Measurements from ENCODE around the gene SRGN.

Gene SRGN

DNA sequence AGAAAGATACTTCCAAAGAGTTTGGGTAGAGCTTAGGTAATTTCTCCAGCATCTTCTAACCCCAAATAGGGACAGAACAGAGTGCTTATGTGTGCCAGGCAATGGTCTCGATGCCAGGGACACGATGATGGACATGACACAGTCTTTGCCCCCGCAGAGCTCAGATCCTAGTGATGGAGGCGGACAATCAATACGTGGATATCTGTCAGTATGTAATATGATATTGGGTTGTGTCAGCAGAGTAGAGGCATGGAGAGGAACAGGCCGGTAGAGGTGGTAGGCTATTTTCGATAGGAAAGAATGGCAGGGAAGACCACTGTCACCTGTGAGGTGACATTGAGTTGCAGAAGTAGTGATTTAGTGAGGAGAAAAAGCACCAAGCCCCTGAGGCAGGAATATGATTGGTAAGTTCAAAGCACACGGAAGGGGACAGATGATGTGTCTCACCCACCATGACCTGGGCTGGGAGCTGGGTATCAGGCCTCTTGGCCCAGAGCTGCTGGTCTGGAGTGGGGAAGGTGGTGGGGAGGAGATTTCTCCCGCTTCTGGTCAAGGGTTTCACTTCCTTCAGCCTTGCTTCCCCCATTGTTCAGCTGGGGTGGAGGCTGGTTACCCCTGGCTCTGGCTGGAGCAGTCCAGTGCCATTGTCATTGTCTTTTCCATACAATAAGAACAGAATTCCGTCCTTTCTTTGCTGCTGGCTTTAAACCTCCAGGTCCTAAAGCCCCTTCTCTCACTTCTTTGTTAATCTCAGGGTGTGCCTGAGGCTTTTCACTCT lies 36.0 kb upstream of the SRGN start:
- TF ChIP-seq TAF1 (IDR thresholded peaks at IDR 0.05; ENCODE audit: low read depth) (no peak), TCF12 (IDR thresholded peaks at IDR 0.05; ENCODE audit: low read depth) (no peak), EGR1 (IDR thresholded peaks at IDR 0.05) (no peak), FOXM1 (IDR thresholded peaks at IDR 0.05; ENCODE audit: borderline replicate concordance, low read depth) (no peak), CEBPB (IDR thresholded peaks at IDR 0.05) (no peak), ZBTB7A (IDR thresholded peaks at IDR 0.05; ENCODE audit: low read depth) (no peak), NFIC (IDR thresholded peaks at IDR 0.05) (no peak), TEAD4 (IDR thresholded peaks at IDR 0.05) (no peak), CREB1 (IDR thresholded peaks at IDR 0.05; ENCODE audit: low read depth) (no peak), YY1 (IDR thresholded peaks at IDR 0.05; ENCODE audit: low read depth) (no peak), EP300 (IDR thresholded peaks at IDR 0.05; ENCODE audit: borderline replicate concordance) (no peak), RAD21 (IDR thresholded peaks at IDR 0.05; ENCODE audit: low read depth) (no peak)
- TF ChIP-seq, protein P1, sequence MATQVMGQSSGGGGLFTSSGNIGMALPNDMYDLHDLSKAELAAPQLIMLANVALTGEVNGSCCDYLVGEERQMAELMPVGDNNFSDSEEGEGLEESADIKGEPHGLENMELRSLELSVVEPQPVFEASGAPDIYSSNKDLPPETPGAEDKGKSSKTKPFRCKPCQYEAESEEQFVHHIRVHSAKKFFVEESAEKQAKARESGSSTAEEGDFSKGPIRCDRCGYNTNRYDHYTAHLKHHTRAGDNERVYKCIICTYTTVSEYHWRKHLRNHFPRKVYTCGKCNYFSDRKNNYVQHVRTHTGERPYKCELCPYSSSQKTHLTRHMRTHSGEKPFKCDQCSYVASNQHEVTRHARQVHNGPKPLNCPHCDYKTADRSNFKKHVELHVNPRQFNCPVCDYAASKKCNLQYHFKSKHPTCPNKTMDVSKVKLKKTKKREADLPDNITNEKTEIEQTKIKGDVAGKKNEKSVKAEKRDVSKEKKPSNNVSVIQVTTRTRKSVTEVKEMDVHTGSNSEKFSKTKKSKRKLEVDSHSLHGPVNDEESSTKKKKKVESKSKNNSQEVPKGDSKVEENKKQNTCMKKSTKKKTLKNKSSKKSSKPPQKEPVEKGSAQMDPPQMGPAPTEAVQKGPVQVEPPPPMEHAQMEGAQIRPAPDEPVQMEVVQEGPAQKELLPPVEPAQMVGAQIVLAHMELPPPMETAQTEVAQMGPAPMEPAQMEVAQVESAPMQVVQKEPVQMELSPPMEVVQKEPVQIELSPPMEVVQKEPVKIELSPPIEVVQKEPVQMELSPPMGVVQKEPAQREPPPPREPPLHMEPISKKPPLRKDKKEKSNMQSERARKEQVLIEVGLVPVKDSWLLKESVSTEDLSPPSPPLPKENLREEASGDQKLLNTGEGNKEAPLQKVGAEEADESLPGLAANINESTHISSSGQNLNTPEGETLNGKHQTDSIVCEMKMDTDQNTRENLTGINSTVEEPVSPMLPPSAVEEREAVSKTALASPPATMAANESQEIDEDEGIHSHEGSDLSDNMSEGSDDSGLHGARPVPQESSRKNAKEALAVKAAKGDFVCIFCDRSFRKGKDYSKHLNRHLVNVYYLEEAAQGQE (IDR thresholded peaks at IDR 0.05; ENCODE audit: low read depth): no peak
- TF ChIP-seq, protein P2, sequence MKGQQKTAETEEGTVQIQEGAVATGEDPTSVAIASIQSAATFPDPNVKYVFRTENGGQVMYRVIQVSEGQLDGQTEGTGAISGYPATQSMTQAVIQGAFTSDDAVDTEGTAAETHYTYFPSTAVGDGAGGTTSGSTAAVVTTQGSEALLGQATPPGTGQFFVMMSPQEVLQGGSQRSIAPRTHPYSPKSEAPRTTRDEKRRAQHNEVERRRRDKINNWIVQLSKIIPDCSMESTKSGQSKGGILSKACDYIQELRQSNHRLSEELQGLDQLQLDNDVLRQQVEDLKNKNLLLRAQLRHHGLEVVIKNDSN (IDR thresholded peaks at IDR 0.05): no peak
- TF ChIP-seq, protein P3, sequence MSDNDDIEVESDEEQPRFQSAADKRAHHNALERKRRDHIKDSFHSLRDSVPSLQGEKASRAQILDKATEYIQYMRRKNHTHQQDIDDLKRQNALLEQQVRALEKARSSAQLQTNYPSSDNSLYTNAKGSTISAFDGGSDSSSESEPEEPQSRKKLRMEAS (IDR thresholded peaks at IDR 0.05): no peak

DNA sequence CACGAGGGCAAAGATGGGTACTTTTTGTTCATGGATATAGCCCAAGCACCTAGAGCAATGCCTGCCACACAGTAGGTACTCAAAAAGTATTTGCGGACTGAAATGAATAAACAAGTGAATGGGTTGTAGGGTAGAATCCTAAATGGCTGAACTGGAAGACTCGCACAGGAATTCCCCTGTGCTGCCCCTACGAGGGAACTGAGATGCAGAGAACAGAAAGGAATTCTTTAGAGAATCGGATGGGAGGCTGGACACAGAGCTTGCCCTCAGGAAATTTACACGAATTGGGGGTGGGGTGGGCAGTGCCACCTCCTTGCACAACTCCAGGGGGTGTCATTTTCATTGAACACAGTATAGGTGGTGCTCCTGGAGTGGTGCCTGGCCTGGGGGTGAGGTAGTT lies 35.2 kb upstream of the SRGN start:
- TF ChIP-seq TAF1 (IDR thresholded peaks at IDR 0.05; ENCODE audit: low read depth) (no peak), FOXM1 (IDR thresholded peaks at IDR 0.05; ENCODE audit: borderline replicate concordance, low read depth) (no peak), CREB1 (IDR thresholded peaks at IDR 0.05; ENCODE audit: low read depth) (no peak), ZBTB7A (IDR thresholded peaks at IDR 0.05; ENCODE audit: low read depth) (no peak), NFIC (IDR thresholded peaks at IDR 0.05) (no peak), EP300 (IDR thresholded peaks at IDR 0.05; ENCODE audit: borderline replicate concordance) (no peak)

DNA sequence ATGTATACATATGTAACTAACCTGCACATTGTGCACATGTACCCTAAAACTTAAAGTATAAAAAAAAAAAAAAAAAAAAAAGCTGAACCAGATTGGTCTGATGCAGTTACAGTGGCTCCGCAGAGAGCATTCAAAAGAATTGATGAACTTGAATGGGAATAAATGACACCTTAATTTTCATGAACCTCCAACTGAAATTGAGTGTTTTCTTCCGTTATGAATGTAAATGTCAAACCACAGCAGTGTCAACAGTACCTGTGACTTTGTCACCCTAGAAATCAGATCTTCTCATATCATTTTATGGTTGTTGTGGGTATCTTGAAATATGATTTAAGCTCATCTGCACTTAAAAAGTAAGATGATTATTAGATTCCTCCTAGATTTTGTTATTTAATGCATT lies 32.7 kb upstream of the SRGN start:
- TF ChIP-seq CEBPB (IDR thresholded peaks at IDR 0.05): no peak
- TF ChIP-seq, protein P1 (IDR thresholded peaks at IDR 0.05; ENCODE audit: low read depth): no peak

DNA sequence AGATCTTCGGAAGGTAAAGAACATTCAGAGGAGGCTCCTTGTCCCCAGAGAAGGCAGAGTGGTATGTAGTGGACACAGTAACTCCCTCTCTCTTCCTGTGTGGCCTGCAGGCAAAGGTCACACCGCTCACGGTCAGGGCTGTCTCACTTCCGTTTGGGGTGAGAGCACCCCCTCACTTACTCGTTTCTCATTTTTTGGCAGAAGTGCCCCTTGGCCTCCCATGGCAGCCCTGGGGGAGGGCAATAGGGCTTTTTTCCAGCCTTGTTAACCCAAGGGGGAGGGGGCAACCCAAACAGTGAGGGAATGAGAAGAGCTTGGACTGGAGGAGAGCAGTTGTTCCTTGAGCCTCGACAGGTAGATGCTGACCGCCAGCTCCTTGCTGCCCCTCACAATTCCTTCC lies 31.8 kb upstream of the SRGN start:
- TF ChIP-seq CREB1 (IDR thresholded peaks at IDR 0.05; ENCODE audit: low read depth) (no peak), TAF1 (IDR thresholded peaks at IDR 0.05; ENCODE audit: low read depth) (no peak), YY1 (IDR thresholded peaks at IDR 0.05; ENCODE audit: low read depth) (no peak)
- TF ChIP-seq, protein P1 (IDR thresholded peaks at IDR 0.05; ENCODE audit: low read depth): no peak

DNA sequence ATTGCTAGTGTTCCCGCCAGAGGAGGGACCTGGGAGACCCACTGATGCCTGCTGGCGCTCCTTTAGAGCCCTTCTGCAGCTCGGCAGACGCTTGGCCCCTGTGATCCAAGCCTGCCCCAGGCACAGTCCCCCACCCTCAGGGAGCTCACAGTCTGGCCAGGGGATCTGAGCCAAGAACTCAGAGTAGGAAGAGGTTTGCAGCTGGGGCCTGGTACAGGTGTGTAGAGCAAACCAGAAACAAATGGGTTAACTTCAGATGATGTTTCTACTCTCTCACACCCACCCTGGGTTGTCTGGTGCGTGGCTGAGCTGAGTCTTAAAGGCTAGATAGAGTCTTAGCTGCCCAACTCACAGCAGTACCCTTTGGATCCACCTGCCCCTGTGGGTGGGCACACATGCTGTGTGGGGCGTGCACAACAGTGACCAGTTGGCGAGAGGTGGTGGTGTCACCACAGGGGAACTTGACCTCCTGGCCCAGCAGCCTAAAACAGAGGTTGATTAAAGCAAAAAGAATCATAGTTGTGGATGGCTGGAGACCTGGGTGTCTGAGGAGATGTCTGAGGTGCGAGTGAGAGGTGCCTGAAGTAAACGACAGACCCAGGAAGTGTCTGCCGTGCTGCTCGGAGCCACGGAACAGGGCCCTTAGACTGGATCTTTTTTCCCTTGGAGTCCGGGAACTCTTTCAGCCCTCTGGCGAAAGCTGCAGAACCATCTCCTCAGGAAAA lies 31.2 kb upstream of the SRGN start:
- TF ChIP-seq TCF12 (IDR thresholded peaks at IDR 0.05; ENCODE audit: low read depth): no peak
- TF ChIP-seq RAD21 (IDR thresholded peaks at IDR 0.05; ENCODE audit: low read depth): no peak
- no peak for TF ChIP-seq FOXM1 (IDR thresholded peaks at IDR 0.05; ENCODE audit: borderline replicate concordance, low read depth)
- no peak for TF ChIP-seq ZBTB7A (IDR thresholded peaks at IDR 0.05; ENCODE audit: low read depth)
- no peak for TF ChIP-seq CREB1 (IDR thresholded peaks at IDR 0.05; ENCODE audit: low read depth)
- no peak for TF ChIP-seq TAF1 (IDR thresholded peaks at IDR 0.05; ENCODE audit: low read depth)
- TF ChIP-seq TEAD4 (IDR thresholded peaks at IDR 0.05): no peak
- no peak for TF ChIP-seq EGR1 (IDR thresholded peaks at IDR 0.05)
- TF ChIP-seq CEBPB (IDR thresholded peaks at IDR 0.05): no peak
- TF ChIP-seq, protein P2 (IDR thresholded peaks at IDR 0.05): no peak
